ENCODE results near the gene AAK1. TPM values are rescaled to one million over a fixed set of nuclear protein-coding genes. Genes with fewer than 3 reads are reported as not detected.
"Not testable (repeated sequence)": the region's sequence is repeated elsewhere in the genome, so short reads cannot be mapped to it uniquely, and the experiment has no call there.

AAK1 gene
- polyA plus RNA-seq, 3 donors, result 7.9 to 14.6 (median 13.3) TPM

GRCh38 chr2:69583321-69583833, 60.2 kb downstream of the AAK1 start:
- no peak overlapping the region for H3K27ac ChIP-seq (ENCODE audit: low read depth, low read length)
- WGBS, 3 donors, result 61 to 89% (median 78%) methylated on average over 3 of the region's 3 CpGs

- 24 to 29% (median 29%) methylated on average over 3 of the region's 3 CpGs for WGBS, 3 donors
- no peak overlapping the region for H3K27ac ChIP-seq (ENCODE audit: low read depth, low read length)
Observed at GRCh38 chr2:69582582-69583176, 60.9 kb downstream of the AAK1 start.

- WGBS, 3 donors, result 55 to 58% (median 56%) methylated on average over 14 of the region's 14 CpGs
- no peak overlapping the region for H3K27ac ChIP-seq (ENCODE audit: low read depth, low read length)
Observed at GRCh38 chr2:69581774-69582581, 61.6 kb downstream of the AAK1 start.

- H3K27ac ChIP-seq (ENCODE audit: low read depth, low read length), result no peak overlapping the region
- 63 to 88% (median 74%) methylated on average over 4 of the region's 4 CpGs for WGBS, 3 donors
Observed at GRCh38 chr2:69580486-69580885, 63.1 kb downstream of the AAK1 start.

GRCh38 chr2:69579536-69579935, 64.0 kb downstream of the AAK1 start:
- H3K27ac ChIP-seq (ENCODE audit: low read depth, low read length), result no peak overlapping the region
- 55 to 91% (median 65%) methylated on average over 3 of the region's 3 CpGs for WGBS, 3 donors

GRCh38 chr2:69578198-69578540, 65.4 kb downstream of the AAK1 start:
- WGBS, 3 donors, result 91 to 93% (median 91%) methylated on average over 2 of the region's 2 CpGs
- H3K27ac ChIP-seq (ENCODE audit: low read depth, low read length), result no peak overlapping the region

- H3K27ac ChIP-seq (ENCODE audit: low read depth, low read length), result no peak overlapping the region
- WGBS, 3 donors, result 63 to 87% (median 74%) methylated on average over 5 of the region's 5 CpGs
Observed at GRCh38 chr2:69577467-69578197, 65.9 kb downstream of the AAK1 start.

- WGBS, 3 donors, result 49 to 91% (median 67%) methylated on average over 5 of the region's 5 CpGs
- no peak overlapping the region for H3K27ac ChIP-seq (ENCODE audit: low read depth, low read length)
Observed at GRCh38 chr2:69576880-69577279, 66.7 kb downstream of the AAK1 start.

GRCh38 chr2:69575926-69576325, 67.6 kb downstream of the AAK1 start:
- H3K27ac ChIP-seq (ENCODE audit: low read depth, low read length), result no peak overlapping the region
- WGBS, 3 donors, result 83 to 95% (median 94%) methylated on average over 1 of the region's 1 CpG

- not testable (repeated sequence) for H3K27ac ChIP-seq (ENCODE audit: low read depth, low read length)
- 90 to 95% (median 91%) methylated on average over 13 of the region's 13 CpGs for WGBS, 3 donors
Observed at GRCh38 chr2:69575371-69575770, 68.2 kb downstream of the AAK1 start.

- 51 to 72% (median 65%) methylated on average over 5 of the region's 5 CpGs for WGBS, 3 donors
- no peak overlapping the region for H3K27ac ChIP-seq (ENCODE audit: low read depth, low read length)
Observed at GRCh38 chr2:69572641-69573040, 70.9 kb downstream of the AAK1 start.

- WGBS, 3 donors, result 96 to 98% (median 97%) methylated on average over 1 of the region's 1 CpG
- H3K27ac ChIP-seq (ENCODE audit: low read depth, low read length), result no peak overlapping the region
Observed at GRCh38 chr2:69571189-69571588, 72.3 kb downstream of the AAK1 start.

GRCh38 chr2:69570474-69570873, 73.1 kb downstream of the AAK1 start:
- H3K27ac ChIP-seq (ENCODE audit: low read depth, low read length), result no peak overlapping the region
- 25 to 70% (median 61%) methylated on average over 2 of the region's 2 CpGs for WGBS, 3 donors

GRCh38 chr2:69567909-69568300, 75.6 kb downstream of the AAK1 start:
- no peak overlapping the region for H3K27ac ChIP-seq (ENCODE audit: low read depth, low read length)
- 81 to 84% (median 81%) methylated on average over 6 of the region's 6 CpGs for WGBS, 3 donors

GRCh38 chr2:69567157-69567908, 76.2 kb downstream of the AAK1 start:
- no peak overlapping the region for H3K27ac ChIP-seq (ENCODE audit: low read depth, low read length)
- 82 to 83% (median 83%) methylated on average over 3 of the region's 3 CpGs for WGBS, 3 donors

GRCh38 chr2:69566669-69567068, 76.9 kb downstream of the AAK1 start:
- 94 to 97% (median 96%) methylated on average over 4 of the region's 4 CpGs for WGBS, 3 donors
- H3K27ac ChIP-seq (ENCODE audit: low read depth, low read length), result no peak overlapping the region

GRCh38 chr2:69565431-69565839, 78.1 kb downstream of the AAK1 start:
- H3K27ac ChIP-seq (ENCODE audit: low read depth, low read length), result no peak overlapping the region
- WGBS, 3 donors, result 47 to 61% (median 50%) methylated on average over 3 of the region's 3 CpGs

GRCh38 chr2:69564604-69565003, 78.9 kb downstream of the AAK1 start:
- H3K27ac ChIP-seq (ENCODE audit: low read depth, low read length), result no peak overlapping the region
- 65 to 92% (median 91%) methylated on average over 3 of the region's 3 CpGs for WGBS, 3 donors

GRCh38 chr2:69563021-69563420, 80.5 kb downstream of the AAK1 start:
- no peak overlapping the region for H3K27ac ChIP-seq (ENCODE audit: low read depth, low read length)
- 94 to 100% (median 95%) methylated on average over 2 of the region's 2 CpGs for WGBS, 3 donors
